GM18870 (cell line): Measurements from ENCODE around the gene MEGF6.

Experiments used
- ATAC-seq: cut with Tn5 transposase; IDR thresholded peaks from one replicate; pipeline ENCODE4 v1.9.1; 2021; ENCODE audit warnings: moderate library complexity; ENCODE audit not compliant: unreplicated experiment

MEGF6 gene

DNA sequence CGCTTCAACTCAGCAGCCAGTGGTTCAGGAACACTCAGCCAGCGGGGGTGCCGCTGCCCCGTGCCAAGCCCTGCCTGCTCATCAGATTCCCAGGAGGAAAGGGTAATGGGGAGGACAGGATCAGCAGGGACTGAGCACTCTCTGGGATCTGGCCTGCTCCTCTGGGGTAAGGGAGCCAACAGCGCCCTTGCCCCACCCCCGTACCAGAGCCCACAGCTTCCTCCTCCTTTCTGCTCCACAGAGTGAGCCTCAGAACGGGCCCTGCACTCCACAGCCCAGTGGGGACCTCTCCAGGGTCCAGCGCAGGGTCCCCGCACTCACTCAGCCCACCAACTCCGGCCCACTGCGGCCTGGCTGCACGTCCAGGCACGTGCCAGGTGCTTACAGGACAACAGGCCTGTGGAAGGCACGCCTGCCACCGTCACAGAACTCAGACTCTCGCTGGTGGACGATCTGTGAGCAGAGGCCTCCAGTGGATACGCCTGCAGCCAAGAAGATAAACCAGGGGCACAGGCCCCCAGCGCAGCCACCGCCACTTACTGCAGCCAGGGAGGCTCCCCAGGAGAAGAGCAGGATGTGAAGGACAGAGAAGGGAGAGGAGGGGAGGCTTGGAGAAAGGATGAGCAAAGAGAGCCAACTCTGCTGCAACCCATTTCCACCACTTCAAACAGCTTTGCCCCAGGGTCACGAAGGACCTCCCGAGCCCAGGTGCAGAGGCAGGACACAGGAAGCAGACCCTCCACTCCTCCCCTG, 2.1 kb downstream of the MEGF6 start:
- no peak for ATAC-seq

DNA sequence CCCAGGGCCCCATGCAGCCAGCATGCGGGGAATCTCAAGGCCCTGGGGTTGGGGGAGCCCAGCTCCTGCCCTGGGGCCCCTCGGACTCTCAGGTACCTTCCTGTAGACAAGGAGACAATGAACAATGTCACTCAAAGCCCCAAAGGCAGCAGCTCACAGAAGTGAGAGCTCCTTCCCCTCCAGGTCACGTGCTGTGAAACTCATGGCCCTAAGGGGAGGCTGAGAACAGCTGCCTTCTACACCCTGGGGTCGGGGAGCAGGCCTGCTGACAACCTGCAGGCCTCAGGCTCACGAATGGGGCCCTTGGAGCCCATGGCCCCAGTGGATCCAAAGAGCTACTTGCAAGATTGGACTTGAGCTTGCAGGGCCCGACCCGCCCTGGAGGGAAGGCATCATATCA, 3.2 kb downstream of the MEGF6 start:
- no peak for ATAC-seq

DNA sequence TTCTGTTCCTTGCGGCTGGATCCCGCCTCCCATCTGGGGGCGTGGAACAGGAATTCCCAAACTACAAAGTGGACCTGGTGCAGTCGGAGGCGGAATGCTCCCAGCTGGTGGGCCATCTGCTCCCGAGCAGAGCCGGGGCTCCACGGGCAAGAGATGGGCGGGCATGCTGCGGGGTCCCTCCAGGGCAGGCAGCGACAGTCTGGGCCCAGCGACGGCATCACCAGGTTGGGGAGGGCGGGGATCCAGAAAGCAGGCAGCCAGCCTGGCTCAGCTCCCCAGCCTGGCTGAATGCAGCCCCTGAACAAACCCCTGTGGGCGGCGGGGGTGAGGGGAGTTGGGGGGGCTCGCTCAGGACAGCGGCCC, 3.6 kb downstream of the MEGF6 start:
- no peak for ATAC-seq

DNA sequence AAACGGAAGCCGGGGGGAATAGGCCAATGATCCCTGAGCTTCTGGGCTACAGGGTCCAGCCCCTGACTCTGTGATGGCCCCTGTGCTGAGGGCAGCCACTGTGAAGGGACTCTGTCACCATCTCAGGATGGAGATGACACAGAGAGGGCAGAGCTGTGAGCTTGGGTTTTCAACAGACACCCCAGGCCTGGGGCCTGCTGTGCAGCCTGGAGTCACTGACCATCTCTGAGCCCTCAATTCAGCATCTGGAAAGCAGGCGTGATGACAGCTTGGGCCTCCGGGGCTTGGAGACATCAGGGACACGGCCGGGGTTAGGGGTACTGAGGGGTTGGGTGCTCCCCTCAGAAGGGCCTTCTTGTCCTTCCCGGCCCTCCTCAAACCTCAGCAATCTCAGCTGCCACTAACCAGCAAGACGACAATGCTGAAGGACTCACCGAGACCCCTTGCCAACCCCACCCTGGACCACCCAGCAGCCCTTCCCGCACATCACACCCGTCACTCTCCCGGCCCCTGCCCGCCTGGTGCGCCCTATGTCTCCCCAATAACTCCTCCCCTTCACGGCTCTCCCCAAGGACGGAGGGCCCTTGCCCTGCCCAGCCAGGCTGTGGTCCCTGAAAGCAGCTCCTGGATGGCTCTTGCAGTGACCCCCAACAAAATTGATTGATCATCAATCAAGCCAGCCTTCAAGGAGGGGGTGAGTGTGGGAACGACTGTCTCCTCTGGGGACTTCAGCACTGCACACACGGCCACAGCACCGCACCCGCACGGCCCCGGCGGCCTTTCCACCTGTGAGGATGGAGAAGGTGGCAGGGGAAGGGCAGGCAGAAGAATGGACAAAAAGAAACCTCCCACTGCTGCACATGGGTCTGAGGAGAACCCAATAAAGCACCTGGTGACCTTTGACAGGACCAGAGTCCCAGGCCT, 4.3 kb downstream of the MEGF6 start:
- no peak for ATAC-seq

DNA sequence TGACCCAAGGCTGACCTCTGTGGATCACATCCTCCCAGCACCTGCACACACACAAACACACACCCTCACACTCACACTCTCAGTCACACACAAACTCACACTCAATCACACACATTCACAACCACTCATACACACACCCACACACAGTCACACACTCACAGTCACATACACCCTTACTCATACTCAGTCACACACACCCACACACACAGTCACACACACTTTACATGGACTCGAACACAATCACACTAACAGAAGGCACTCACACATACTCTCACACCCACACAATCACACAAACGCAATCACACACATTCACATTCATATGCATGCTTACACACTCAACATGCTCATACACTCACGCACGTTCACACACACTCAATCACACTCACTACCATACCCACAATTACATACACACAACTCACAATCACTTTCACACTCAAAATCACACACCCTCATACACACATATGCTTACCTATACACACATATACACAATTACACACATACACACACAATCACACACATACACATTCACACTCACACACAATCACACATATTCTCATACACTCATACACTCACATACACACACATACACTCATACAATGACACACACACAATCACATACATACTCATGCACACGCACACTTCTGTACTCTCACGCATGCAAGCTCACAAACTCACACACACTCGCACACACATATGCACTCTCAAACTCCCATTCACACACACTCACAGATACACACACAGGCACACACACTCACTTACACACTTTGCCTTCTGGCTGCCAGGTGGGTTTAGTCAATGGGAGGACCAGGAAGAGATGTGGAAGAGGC, 6.1 kb downstream of the MEGF6 start:
- ATAC-seq = no peak

DNA sequence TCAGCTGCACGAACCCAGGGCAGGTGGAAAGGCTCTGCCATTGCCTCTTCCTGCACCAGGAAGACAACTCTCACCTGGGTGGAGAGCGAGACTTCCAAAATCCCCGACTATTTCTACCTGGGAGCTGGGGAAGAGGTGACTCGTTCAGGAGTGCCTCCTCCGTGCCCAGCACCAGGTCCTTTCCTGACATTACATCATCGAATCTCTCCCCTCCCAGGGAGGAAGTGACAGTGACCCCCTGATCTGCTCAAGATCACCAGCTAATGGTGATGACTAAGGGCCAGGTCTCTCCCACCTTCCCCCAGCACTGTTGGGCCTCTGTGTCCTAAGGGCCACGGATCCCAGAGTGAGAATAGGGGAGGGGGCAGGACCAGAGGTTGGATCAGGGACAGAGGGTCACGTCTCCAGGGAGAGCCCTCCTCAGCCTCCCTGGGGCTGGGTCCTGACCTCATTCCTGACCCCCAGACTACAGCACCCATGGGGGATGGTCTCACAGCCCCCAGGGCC, 6.8 kb downstream of the MEGF6 start:
- no peak for ATAC-seq

DNA sequence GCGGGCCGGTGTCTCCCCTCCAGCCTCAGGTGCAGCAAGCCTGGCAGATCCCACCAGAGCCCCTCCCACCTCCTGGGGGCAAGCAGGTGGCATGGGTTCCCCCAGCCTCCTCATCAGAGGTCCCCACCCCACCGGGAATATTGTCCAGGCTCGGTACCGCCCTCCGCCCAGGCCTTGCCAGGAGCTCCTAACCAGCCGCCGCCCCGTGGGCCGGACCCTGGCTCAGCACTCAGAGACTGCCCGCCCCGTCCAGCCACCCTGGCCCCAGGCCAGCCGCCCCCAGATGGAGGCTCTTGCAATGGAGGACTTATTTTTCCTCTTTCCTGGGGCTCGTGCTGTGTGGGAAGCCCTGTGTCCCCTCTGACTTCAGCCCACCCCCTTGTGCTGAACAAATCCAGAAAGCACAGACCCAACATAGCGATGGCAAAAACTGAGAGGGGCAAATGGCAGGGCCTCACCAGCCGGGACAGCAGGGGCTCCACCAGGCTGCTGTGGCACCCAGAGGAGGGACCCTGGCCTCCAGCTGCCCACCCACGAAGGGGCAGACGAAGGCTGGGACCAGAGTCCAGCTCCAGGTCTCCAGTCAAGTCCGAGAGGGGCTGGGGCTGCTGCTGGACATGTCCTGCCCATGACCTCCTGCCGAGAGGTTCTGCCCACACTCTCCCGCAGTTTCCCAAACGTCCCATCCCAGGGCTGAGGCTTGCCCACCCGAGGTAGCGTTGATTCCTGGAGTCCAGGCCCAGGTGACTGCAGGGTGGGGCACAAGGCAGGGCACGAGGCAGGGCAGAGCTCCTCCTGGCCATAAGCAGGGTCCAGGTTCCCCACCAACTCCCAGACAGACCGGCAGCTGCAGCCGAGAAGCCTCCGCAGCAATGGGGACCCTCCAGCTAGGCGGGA, 7.5 kb downstream of the MEGF6 start:
- ATAC-seq = no peak

DNA sequence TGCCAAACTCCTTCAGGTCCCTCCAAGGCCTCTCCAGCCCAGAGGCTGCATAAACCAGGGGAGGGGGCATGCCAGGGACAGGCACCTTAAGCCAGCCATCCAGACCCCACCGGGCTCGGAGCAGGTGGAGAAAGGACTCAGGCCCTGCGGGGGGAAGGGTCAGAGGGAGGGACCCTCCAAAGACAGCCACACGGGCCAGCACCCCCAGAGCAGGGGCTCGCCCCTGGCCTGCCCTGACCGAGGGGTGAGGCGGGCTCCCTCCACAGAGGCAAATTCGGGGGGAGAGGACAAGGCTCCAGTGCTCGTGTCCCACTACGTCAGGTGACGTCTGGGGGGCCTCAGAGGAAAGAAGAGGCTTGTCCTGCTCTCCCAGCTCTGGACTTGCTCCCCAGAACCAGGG, 8.2 kb downstream of the MEGF6 start:
- ATAC-seq = no peak

DNA sequence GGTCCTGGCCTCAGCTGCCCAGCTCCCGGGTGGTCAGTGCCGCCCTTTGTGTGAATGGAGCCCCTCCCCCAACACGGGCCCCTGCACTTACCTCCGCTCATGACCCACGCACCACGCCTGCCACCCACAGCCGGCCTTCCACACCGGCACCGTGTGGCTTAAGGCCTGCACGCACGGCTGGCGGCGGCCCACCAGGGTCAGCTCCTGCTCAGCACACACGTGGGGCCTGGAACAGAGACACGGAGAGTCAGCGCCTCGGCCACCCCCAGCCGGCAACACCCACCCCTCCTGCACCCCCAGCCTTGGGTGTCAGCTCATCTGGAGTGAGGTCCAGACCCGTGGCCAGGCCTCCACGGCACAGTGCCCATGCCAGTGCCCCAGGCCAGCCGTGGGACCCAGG, 8.9 kb downstream of the MEGF6 start:
- no peak for ATAC-seq

DNA sequence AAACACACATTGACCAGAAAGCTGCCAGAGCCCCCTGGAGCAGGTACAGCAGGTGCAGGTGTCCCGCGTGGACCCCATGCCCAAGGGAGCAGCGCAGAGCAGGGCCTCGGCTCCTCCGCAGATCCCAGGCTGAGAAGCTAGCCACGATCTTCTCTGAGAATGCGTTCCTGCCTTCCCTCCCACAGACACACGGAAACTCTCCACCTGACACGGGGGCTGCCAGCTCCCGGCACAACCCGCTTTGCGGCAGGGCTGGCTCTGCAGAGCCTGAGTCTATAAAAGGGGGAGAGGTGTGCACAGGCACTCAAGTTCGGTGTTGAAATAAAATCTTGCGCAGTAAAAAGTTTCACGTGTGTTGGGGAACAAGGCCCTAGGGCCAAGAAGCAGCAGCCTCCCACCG, 9.6 kb downstream of the MEGF6 start:
- no peak for ATAC-seq

DNA sequence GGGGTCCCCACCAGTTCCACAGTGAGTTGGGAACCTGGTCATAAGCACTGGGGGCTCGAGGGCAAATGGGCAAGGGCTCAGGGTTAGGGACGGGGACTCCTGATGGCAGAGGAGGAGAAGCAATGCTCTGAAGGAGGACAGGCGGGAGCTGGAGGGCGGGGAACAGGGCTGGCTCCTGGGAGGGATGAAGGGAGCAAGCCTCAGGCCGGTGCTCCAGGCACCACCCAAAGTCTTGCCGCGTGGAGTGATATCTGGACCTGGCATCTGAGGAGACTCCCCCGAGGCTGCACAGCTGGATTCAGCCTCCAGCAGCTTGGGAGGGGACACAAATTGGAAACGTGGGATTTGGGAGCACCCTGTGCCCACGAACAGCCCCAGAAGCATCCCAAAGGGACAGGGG, 11.0 kb downstream of the MEGF6 start:
- no peak for ATAC-seq

DNA sequence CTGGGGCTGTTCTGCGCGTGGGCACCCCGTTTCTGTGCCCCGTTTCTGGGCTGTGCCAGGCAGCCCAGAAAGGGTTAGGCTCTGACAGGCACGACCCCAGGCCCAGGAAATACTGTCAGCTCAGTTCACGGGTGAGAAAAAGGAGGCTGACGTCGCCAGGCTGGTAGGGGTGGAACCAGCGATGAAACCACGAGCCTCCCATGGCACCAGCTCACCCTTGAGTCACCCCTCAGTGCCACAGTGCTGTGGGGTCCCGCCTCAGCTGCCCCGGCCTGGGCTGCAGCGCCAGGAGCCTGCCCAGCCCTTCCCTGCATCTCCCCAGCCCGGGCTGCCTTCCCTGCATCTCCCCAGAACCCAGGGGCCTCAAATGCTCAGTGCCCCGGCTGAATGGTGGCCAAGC, 11.5 kb downstream of the MEGF6 start:
- no peak for ATAC-seq

DNA sequence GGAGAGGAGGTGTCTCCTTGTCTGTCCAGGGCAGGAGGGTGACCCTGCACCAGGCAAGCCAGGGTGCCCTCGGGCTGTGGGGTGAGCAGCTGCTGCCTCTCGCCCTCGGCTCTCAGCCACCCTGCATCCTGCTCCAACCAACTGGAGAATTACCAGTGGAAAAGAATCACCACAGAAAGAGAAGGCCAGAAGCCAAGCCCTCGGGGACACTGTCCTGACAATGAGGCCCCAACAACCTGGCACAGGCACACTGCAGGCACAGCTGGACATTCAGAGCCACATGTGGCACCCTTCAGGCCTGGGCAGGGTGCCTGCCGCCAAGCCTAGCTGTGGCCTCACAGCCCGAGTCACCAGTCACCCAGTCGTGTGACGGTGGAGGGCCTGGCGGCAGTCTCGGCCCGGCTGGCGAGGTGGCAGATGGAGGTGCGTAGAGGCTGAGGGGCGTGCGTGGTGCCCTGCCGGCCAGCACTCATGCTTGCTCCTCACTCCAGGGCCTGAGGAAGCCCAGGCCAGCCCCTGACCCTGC, 12.0 kb downstream of the MEGF6 start:
- no peak for ATAC-seq

DNA sequence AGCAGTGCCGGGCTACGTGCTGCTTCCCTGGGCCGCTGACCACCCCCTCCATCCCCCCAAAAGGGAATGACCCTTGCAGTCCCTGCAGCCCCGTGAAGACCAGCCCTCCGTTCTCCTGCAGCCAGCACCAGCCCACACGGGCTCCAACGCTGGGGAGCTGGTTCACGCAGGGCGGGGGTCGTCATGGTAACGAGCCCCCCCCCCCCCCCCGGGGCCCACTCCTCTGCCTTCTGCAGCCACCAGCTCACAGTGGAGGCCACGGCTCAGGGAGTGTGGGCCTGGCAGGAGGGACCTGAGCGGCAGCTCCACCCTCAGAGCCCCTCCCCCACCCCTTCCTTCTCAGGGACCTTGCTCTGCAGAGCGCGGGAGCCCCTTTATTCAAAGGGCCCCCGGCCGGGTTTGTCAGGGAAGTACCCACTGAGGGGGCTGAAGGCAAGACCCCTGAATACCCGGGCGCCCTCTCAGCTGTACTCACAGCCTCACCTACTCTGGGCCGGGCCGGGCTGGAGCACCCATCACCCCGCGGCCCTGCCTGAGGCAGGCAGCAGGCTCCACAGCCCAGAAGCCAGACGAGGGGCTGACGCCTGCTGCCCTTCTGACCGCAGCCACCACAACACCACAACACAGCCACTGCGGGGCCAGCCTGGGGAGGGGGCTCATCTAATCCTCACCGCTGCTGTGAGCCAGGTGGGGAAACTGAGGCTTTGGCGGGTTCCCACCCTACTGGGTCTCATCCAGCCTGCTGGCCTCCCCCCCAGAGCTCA, 12.6 kb downstream of the MEGF6 start:
- ATAC-seq = no peak

DNA sequence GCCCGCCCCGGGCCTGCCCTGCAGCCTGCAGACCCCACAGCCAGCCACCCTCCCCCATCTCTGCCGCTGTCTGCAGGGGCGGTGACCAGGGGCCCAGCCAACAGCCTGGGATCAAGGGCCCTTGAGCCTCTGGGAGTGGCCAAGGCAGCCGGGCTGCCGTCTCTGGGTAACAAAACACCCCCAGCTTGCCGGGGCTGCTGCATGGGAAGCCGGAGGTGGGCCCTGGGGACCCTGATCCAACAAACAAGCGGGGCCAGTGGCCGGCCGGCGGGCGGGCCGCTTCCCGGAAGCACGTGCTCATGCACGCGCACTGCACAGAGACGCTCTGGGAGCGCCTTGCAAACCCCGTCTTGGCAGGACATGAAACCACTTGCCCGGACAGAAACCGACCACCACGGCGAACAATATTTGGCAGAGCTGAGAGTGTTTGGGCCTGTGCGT, 13.2 kb downstream of the MEGF6 start:
- ATAC-seq = no peak

DNA sequence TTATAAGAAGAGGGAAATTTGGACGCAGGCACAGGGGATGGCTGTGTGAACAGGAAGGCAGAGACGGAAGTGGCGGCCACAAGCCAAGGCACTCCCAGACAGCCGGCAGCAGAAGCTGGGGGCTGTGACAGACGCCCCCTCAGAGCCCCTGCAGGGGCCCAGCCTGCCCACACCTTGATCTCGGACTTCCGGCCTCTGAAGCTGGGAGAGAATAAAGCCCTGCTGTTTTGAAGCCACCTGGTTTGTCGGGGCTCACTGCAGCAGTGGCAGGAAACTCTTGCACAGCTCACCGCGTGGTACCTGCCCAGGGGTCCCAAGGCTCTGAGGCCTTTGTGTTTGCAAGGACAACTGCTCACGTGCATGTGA, 13.7 kb downstream of the MEGF6 start:
- ATAC-seq = no peak

DNA sequence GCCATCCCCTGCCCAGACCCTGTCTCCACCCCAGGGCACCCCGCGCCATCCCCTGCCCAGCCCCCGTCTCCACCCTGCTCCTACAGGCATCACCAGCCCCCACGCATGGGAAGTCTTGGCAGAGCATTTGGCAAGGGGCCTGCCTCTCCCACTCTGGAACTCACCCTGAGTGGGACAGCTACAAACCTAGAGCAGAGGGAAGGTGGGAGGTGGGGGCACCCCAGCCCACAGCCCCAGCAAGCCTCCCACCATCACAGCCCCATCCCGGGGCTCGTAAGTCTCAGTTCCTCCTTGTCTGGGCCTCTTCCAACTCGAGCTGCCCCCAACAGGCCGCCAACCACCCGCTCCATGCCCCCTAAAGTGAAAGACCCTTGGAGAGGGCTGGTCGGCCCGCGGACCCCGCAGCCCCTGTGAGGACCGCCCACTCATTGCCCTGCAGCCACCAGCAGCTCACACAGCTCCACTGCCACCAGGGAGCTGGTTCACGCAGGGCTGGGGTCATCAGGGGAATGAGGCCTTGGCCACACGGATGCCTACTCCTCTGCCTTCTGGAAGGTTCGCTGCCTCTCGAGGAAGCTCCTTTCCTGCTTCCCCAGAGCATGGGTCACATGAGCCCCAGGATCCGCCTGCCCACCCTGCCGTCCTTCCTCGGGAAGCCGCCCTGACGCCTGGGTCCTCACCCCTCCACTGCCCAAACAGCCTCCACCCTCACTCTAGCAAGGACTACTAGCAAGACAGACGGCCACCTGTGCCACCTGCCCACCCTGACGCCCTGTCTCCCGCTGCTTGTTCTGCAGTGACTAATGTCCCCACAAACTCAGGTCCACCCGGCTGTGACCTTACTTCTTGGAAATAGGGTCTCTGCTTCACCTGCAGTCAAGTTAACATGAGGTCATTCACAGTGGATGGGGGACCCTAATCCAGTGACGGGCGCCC, 14.4 kb downstream of the MEGF6 start:
- ATAC-seq = no peak

DNA sequence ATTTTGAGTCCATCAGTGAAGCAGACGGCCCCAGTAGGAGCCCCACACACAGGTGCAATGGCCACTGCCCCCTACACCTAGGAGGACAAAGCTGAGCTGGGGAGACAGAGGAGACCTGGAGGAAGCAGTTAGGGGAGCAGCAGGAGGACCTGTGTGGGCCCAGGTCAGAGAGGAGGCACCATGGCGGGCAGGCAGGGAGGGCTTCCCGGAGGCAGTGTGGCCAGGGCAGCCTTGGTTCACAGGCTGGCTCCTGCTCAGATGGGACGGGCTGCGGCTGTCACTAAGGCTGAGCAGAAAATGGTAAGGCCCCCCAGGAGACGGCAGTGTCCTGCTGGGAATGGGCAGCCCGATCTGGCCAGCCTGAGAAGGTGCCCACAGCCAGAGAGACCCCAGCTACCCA, 15.4 kb downstream of the MEGF6 start:
- ATAC-seq = no peak
